ENCODE data around the gene ROR2. TPM values are rescaled to one million over a fixed set of nuclear protein-coding genes. Genes with fewer than 3 reads are reported as not detected.

The ROR2 gene
- total RNA-seq, 2 experiments from 2014 or later: not detected

- H3K4me1 ChIP-seq (ENCODE audit: insufficient read depth, low read length): no peaks in the 10 kb centered on the region
- H3K4me3 ChIP-seq (ENCODE audit: low read length): no peak overlapping the region
- Mint-ChIP-seq H3K36me3 (ENCODE audit: low read depth) (no peaks in the 10 kb centered on the region), H3K27me3 (peaks cover 7% of the 10 kb centered on the region), H3K27ac (no peak overlapping the region), H3K4me1 (ENCODE audit: low read depth) (no peaks in the 10 kb centered on the region), H3K9me3 (no peaks in the 10 kb centered on the region), H3K4me3 (no peak overlapping the region)
- ATAC-seq (ENCODE audit: poor library complexity): no peak
- TF ChIP-seq, protein P1, sequence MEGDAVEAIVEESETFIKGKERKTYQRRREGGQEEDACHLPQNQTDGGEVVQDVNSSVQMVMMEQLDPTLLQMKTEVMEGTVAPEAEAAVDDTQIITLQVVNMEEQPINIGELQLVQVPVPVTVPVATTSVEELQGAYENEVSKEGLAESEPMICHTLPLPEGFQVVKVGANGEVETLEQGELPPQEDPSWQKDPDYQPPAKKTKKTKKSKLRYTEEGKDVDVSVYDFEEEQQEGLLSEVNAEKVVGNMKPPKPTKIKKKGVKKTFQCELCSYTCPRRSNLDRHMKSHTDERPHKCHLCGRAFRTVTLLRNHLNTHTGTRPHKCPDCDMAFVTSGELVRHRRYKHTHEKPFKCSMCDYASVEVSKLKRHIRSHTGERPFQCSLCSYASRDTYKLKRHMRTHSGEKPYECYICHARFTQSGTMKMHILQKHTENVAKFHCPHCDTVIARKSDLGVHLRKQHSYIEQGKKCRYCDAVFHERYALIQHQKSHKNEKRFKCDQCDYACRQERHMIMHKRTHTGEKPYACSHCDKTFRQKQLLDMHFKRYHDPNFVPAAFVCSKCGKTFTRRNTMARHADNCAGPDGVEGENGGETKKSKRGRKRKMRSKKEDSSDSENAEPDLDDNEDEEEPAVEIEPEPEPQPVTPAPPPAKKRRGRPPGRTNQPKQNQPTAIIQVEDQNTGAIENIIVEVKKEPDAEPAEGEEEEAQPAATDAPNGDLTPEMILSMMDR (IDR thresholded peaks at IDR 0.05): no peak
- H3K36me3 ChIP-seq (ENCODE audit: insufficient read depth, low read length): no peaks in the 10 kb centered on the region
- H3K27ac ChIP-seq (ENCODE audit: low read depth in 1 of 2, low read length in 2 of 2): no peak overlapping the region
- POLR2A ChIA-PET: no interaction called here
- DNase-seq: no peak
- intact Hi-C loops (cut with DNase I, micrococcal nuclease): no loop called here
- CTCF ChIA-PET: no interaction called here
- H3K9me3 ChIP-seq (ENCODE audit: control insufficient read depth in 1 of 2, insufficient read depth in 1 of 2, low read length in 2 of 2): no peaks in the 10 kb centered on the region
- no peaks in the 10 kb centered on the region for H3K27me3 ChIP-seq (ENCODE audit: control insufficient read depth in 1 of 2, insufficient read depth in 2 of 2, low read length in 2 of 2)
Observed at GRCh38 chr9:91655215-91655614, 294.8 kb downstream of the ROR2 start.

GRCh38 chr9:91654527-91654926, 295.5 kb downstream of the ROR2 start:
- CTCF ChIA-PET: no interaction called here
- H3K27ac Mint-ChIP-seq: no peak overlapping the region
- TF ChIP-seq, protein P1 (IDR thresholded peaks at IDR 0.05): no peak
- ATAC-seq (ENCODE audit: poor library complexity) (no peak), DNase-seq (no peak)
- peaks cover 10% of the 10 kb centered on the region for H3K27me3 Mint-ChIP-seq
- no peak overlapping the region for H3K4me3 ChIP-seq (ENCODE audit: low read length)
- no peak overlapping the region for H3K27ac ChIP-seq (ENCODE audit: low read depth in 1 of 2, low read length in 2 of 2)
- no peaks in the 10 kb centered on the region for H3K36me3 ChIP-seq (ENCODE audit: insufficient read depth, low read length)
- H3K4me1 ChIP-seq (ENCODE audit: insufficient read depth, low read length): no peaks in the 10 kb centered on the region
- POLR2A ChIA-PET: no interaction called here
- H3K9me3 ChIP-seq (ENCODE audit: control insufficient read depth in 1 of 2, insufficient read depth in 1 of 2, low read length in 2 of 2): no peaks in the 10 kb centered on the region
- H3K27me3 ChIP-seq (ENCODE audit: control insufficient read depth in 1 of 2, insufficient read depth in 2 of 2, low read length in 2 of 2): no peaks in the 10 kb centered on the region
- intact Hi-C loops (cut with DNase I, micrococcal nuclease): no loop called here
- no peaks in the 10 kb centered on the region for H3K4me1 Mint-ChIP-seq (ENCODE audit: low read depth)
- H3K4me3 Mint-ChIP-seq: no peak overlapping the region
- no peaks in the 10 kb centered on the region for H3K36me3 Mint-ChIP-seq (ENCODE audit: low read depth)
- H3K9me3 Mint-ChIP-seq: no peaks in the 10 kb centered on the region

GRCh38 chr9:91647371-91647770, 302.7 kb downstream of the ROR2 start:
- intact Hi-C loops (cut with DNase I, micrococcal nuclease): no loop called here
- ChIA-PET CTCF (no interaction called here), POLR2A (no interaction called here)
- Histone ChIP-seq H3K27me3 (ENCODE audit: control insufficient read depth in 1 of 2, insufficient read depth in 2 of 2, low read length in 2 of 2) (peaks cover 8 to 9% of the 10 kb centered on the region in 2 experiments), H3K27ac (ENCODE audit: low read depth in 1 of 2, low read length in 2 of 2) (no peak overlapping the region), H3K4me3 (ENCODE audit: low read length) (no peak overlapping the region), H3K4me1 (ENCODE audit: insufficient read depth, low read length) (no peaks in the 10 kb centered on the region), H3K9me3 (ENCODE audit: control insufficient read depth in 1 of 2, insufficient read depth in 1 of 2, low read length in 2 of 2) (peaks cover 0 to 11% of the 10 kb centered on the region in 2 experiments), H3K36me3 (ENCODE audit: insufficient read depth, low read length) (no peaks in the 10 kb centered on the region)
- no peak for DNase-seq
- Mint-ChIP-seq H3K4me1 (ENCODE audit: low read depth) (no peaks in the 10 kb centered on the region), H3K27ac (no peak overlapping the region), H3K27me3 (peaks cover 42% of the 10 kb centered on the region), H3K9me3 (no peaks in the 10 kb centered on the region), H3K4me3 (no peak overlapping the region), H3K36me3 (ENCODE audit: low read depth) (no peaks in the 10 kb centered on the region)
- no peak for ATAC-seq (ENCODE audit: poor library complexity)
- TF ChIP-seq, protein P1 (IDR thresholded peaks at IDR 0.05): no peak

Measured in CD4-positive, alpha-beta T cell (primary cell).